A549 (cell line): ENCODE results near the gene PTPRE. TPM values are rescaled to one million over a fixed set of nuclear protein-coding genes. Genes with fewer than 3 reads are reported as not detected.

Experiments
- ATAC-seq, 2 experiments: fragments of 200-7000 bp in 1 of 2; fragments of >200 bp in 1 of 2; cut with Nextera tagmentation in 1 of 2; cut with Tn5 transposase in 1 of 2; 3 replicates each; pipeline versions ENCODE4 v1.8.0 to v1.9.1; 2018 to 2020; ENCODE audit warnings: mild to moderate bottlenecking in 1 of 2, moderate library complexity in 1 of 2
- CTCF ChIA-PET: fragments of 300-600 bp; sonication (Branson Sonifier 250); formaldehyde crosslinking; extraction: SDS; loops from one replicate; lab custom pipeline; 2021; ENCODE audit warnings: antibody characterized with exemption, inconsistent platforms; lab: Yijun Ruan, JAX
- POLR2A ChIA-PET: fragments of 350-600 bp; formaldehyde crosslinking; extraction: SDS; loops from one replicate; lab custom pipeline; 2021; ENCODE audit warnings: antibody characterized with exemption, inconsistent platforms; lab: Yijun Ruan, JAX
- DNase-seq, 2 experiments: peaks; one replicate each; pipeline versions ENCODE4 v3.0.0 to v3.0.0-alpha.2; 2011 to 2016; ENCODE audit warnings: low read depth in 1 of 2, low spot score in 1 of 2
- FAIRE-seq: peaks from 2 replicates; lab custom pipeline; 2011; peaks lifted over from hg19 to GRCh38; lab: Jason Lieb, UNC
- H3K27ac ChIP-seq, 2 experiments: fragments of >200 bp; sonication (Bioruptor Twin); formaldehyde crosslinking; 3 replicates each; pipeline ENCODE4 v1.5.1; 2016 to 2017
- H3K4me1 ChIP-seq: fragments of >200 bp; sonication (Bioruptor Twin); formaldehyde crosslinking; 3 replicates; pipeline ENCODE4 v1.6.1; 2016
- H3K4me2 ChIP-seq: fragments of >200 bp; sonication (Bioruptor Twin); formaldehyde crosslinking; 3 replicates; pipeline ENCODE4 v1.6.1; 2016
- H3K4me3 ChIP-seq: fragments of >200 bp; sonication (Bioruptor Twin); formaldehyde crosslinking; 3 replicates; pipeline ENCODE4 v1.5.1; 2016
- H3K9me3 ChIP-seq: fragments of >200 bp; sonication (Bioruptor Twin); formaldehyde crosslinking; 3 replicates; pipeline ENCODE4 v1.6.1; 2016
- ATOH8 ChIP-seq: fragments of 250-450 bp; sonication (Bioruptor Pico); IDR thresholded peaks from 2 replicates; pipeline ENCODE4 v1.5.0; 2020; ENCODE audit warnings: low read depth, mild to moderate bottlenecking, moderate library complexity
- BHLHE40 ChIP-seq: IDR thresholded peaks from 2 replicates; pipeline ENCODE4 v1.6.1; 2012; ENCODE audit warnings: low read depth, low read length, inconsistent platforms
- CHD2 ChIP-seq: fragments of 150-350 bp; IDR thresholded peaks from 2 replicates; pipeline ENCODE4 v1.6.1; 2014; ENCODE audit warnings: low read length; ENCODE audit not compliant: partially characterized antibody
- CHD4 ChIP-seq: fragments of 200-600 bp; sonication (generic); IDR thresholded peaks from 2 replicates; pipeline ENCODE4 v1.6.1; 2016; ENCODE audit warnings: antibody characterized with exemption, mild to moderate bottlenecking, borderline replicate concordance
- ESRRA ChIP-seq: fragments of 150-350 bp; IDR thresholded peaks from 2 replicates; pipeline ENCODE4 v1.6.1; 2014; ENCODE audit warnings: mild to moderate bottlenecking, low read length, borderline replicate concordance
- FOSL2 ChIP-seq, 2 experiments: fragments of 450-650 bp in 1 of 2; fragments of >200 bp in 1 of 2; sonication (Bioruptor Twin) in 1 of 2; formaldehyde crosslinking; IDR thresholded peaks; 2 replicates each; pipeline versions ENCODE4 v1.5.0 to v1.6.1; 2016 to 2020; ENCODE audit warnings: mild to moderate bottlenecking in 1 of 2, moderate library complexity in 1 of 2
- FOXS1 ChIP-seq: fragments of 250-450 bp; sonication (Bioruptor Pico); IDR thresholded peaks from 2 replicates; pipeline ENCODE4 v1.5.0; 2020; ENCODE audit warnings: mild to moderate bottlenecking, moderate library complexity
- HEYL ChIP-seq: fragments of 250-450 bp; sonication (Bioruptor Pico); IDR thresholded peaks from 2 replicates; pipeline ENCODE4 v1.8.0; 2021; ENCODE audit warnings: mild to moderate bottlenecking, moderate library complexity
- HMGXB4 ChIP-seq: fragments of 250-450 bp; sonication (Bioruptor Pico); IDR thresholded peaks from 2 replicates; pipeline ENCODE4 v1.5.0; 2021; ENCODE audit warnings: mild to moderate bottlenecking, moderate library complexity, borderline replicate concordance
- HOXB13 ChIP-seq: fragments of 250-450 bp; sonication (Bioruptor Pico); IDR thresholded peaks from 2 replicates; pipeline ENCODE4 v1.5.0; 2020; ENCODE audit warnings: low read depth, mild to moderate bottlenecking, moderate library complexity
- HOXB5 ChIP-seq: fragments of 250-450 bp; sonication (Bioruptor Pico); IDR thresholded peaks from 2 replicates; pipeline ENCODE4 v1.5.0; 2020; ENCODE audit warnings: mild to moderate bottlenecking, moderate library complexity
- KDM1A ChIP-seq: fragments of 200-600 bp; sonication (generic); IDR thresholded peaks from 2 replicates; pipeline ENCODE4 v1.6.1; 2016; ENCODE audit warnings: low read depth, mild to moderate bottlenecking
- MAX ChIP-seq: IDR thresholded peaks from 2 replicates; pipeline ENCODE4 v1.6.1; 2012
- MAZ ChIP-seq: fragments of 150-350 bp; IDR thresholded peaks from 2 replicates; pipeline ENCODE4 v1.6.1; 2014; ENCODE audit warnings: antibody characterized with exemption, low read depth, low read length, borderline replicate concordance
- NPAS2 ChIP-seq: fragments of 250-450 bp; sonication (Bioruptor Pico); IDR thresholded peaks from 2 replicates; pipeline ENCODE4 v1.8.0; 2022; ENCODE audit warnings: mild to moderate bottlenecking, moderate library complexity, borderline replicate concordance
- POLR2A ChIP-seq: IDR thresholded peaks from 2 replicates; pipeline ENCODE4 v1.6.1; 2012; ENCODE audit warnings: mild to moderate bottlenecking, low read length
- POLR2AphosphoS2 ChIP-seq: conservative IDR thresholded peaks from 2 replicates; pipeline ENCODE4 v1.6.1; 2012; ENCODE audit warnings: low read length, improper control_type of control experiment, inconsistent platforms
- RARB ChIP-seq: fragments of 250-450 bp; sonication (Bioruptor Pico); IDR thresholded peaks from 2 replicates; pipeline ENCODE4 v1.8.0; 2021; ENCODE audit warnings: mild to moderate bottlenecking, moderate library complexity
- RFX5 ChIP-seq: fragments of 450-650 bp; IDR thresholded peaks from 2 replicates; pipeline ENCODE4 v1.7.1; 2014; ENCODE audit warnings: antibody characterized with exemption, mild to moderate bottlenecking, moderate library complexity
- SREBF2 ChIP-seq: fragments of 450-650 bp; IDR thresholded peaks from 2 replicates; pipeline ENCODE4 v1.6.1; 2014; ENCODE audit warnings: mild to moderate bottlenecking, moderate library complexity
- TFCP2L1 ChIP-seq: fragments of 250-450 bp; sonication (Bioruptor Pico); IDR thresholded peaks from 2 replicates; pipeline ENCODE4 v1.5.0; 2021; ENCODE audit warnings: mild to moderate bottlenecking
- TP53 ChIP-seq: fragments of 250-450 bp; sonication (Bioruptor Pico); IDR thresholded peaks from 2 replicates; pipeline ENCODE4 v1.5.0; 2021; ENCODE audit warnings: mild to moderate bottlenecking, moderate library complexity
- ZC3H11A ChIP-seq: fragments of 450-650 bp; IDR thresholded peaks from 2 replicates; pipeline ENCODE4 v1.6.1; 2014; ENCODE audit warnings: antibody characterized with exemption, mild to moderate bottlenecking
- ZSCAN20 ChIP-seq: fragments of 250-450 bp; sonication (Bioruptor Pico); IDR thresholded peaks from 2 replicates; pipeline ENCODE4 v1.8.0; 2022; ENCODE audit warnings: mild to moderate bottlenecking, moderate library complexity
- WGBS: methylation state at CpG from one replicate; pipeline ENCODE4 v1.1.6; 2017; ENCODE audit errors: missing lambda C conversion rate; 5-methylcytosine and 5-hydroxymethylcytosine counted together
- polyA plus RNA-seq, 4 experiments: library from polyadenylated mRNA; depleted of rRNA in 3 of 4; stranded (reverse); fragments of >200 nt; fragmentation: RNase III in 1 of 4; extraction: RNeasy Plus Mini Kit Qiagen cat#74134 plus additional on column Dnase treatment in 1 of 4; gene quantifications; 2 replicates in 3 of 4; 3 replicates in 1 of 4; pipeline ENCODE4 v1.2.3, GENCODE V29; 2011 to 2017

The PTPRE gene
- polyA plus RNA-seq, 2 of the 4 experiments (the other 2 are of a cell fraction) = 0.31 to 1.5 TPM

GRCh38 chr10:127926455-127926854, 19.6 kb downstream of the PTPRE start:
- no peak for FAIRE-seq
- peaks cover 25% of the 10 kb centered on the region for H3K4me1 ChIP-seq
- ATAC-seq = no peak
- no peak overlapping the region; a peak in 1 of 6 replicates for H3K27ac ChIP-seq
- no peak overlapping the region for H3K4me2 ChIP-seq
- ChIA-PET CTCF (interaction anchor here (0.7 to 3.2 kb wide), 3 partner anchors 67 to 143 kb away, joined by 3 to 12 read pairs (median 3); no protein-coding TSS in a partner anchor), POLR2A (no interaction called here)
- no peak overlapping the region for H3K4me3 ChIP-seq
- H3K9me3 ChIP-seq = no peaks in the 10 kb centered on the region
- TF ChIP-seq CHD4 (no peak), POLR2AphosphoS2 (no peak), TFCP2L1 (no peak), ESRRA (no peak), RARB (CRISPR knock-in tag) (no peak), HOXB5 (no peak), MAX (no peak)
- no peak for DNase-seq
- 70% methylated on average over 8 of the region's 8 CpGs for WGBS

GRCh38 chr10:127928021-127928806, 21.3 kb downstream of the PTPRE start:
- ChIA-PET CTCF (interaction anchor here (0.6 to 2.6 kb wide), 3 partner anchors 9 to 105 kb away, joined by 3 to 13 read pairs (median 3); no protein-coding TSS in a partner anchor), POLR2A (no interaction called here)
- peak overlapping the region; percentile 41 for H3K4me2 ChIP-seq
- H3K4me1 ChIP-seq = peaks cover 14% of the 10 kb centered on the region; the same call in 1 of the 3 replicates
- no peaks in the 10 kb centered on the region for H3K9me3 ChIP-seq
- ATAC-seq (peak; percentile 70 to 71; a peak in 4 of 6 replicates), DNase-seq (no peak), FAIRE-seq (no peak)
- H3K27ac ChIP-seq = peak overlapping the region in 1 of 2 experiments; percentile 33; a peak in 2 of 6 replicates
- TF ChIP-seq MAX = no peak
- TF ChIP-seq FOSL2 (IDR thresholded peaks at IDR 0.05) = 0 out of 2 replicates have a peak, but pooled peaks have one; percentile 2
- peak; percentile 27; the same call in 1 of the 2 replicates for TF ChIP-seq FOSL2 (CRISPR knock-in tag; IDR thresholded peaks at IDR 0.05)
- no peak overlapping the region for H3K4me3 ChIP-seq
- WGBS = 26% methylated on average over 10 of the region's 10 CpGs

- CTCF ChIA-PET = interaction anchor here (1.0 kb wide), 1 partner anchor 60 kb away, joined by 3 read pairs; no protein-coding TSS in a partner anchor
- no peaks in the 10 kb centered on the region for H3K9me3 ChIP-seq
- ATAC-seq = no peak
- H3K27ac ChIP-seq = no peak overlapping the region
- FAIRE-seq = no peak
- peaks cover 4% of the 10 kb centered on the region; the same call in 1 of the 3 replicates for H3K4me1 ChIP-seq
- H3K4me2 ChIP-seq = no peak overlapping the region
- TF ChIP-seq NPAS2 (no peak), KDM1A (no peak), MAZ (no peak), HOXB13 (no peak), FOXS1 (CRISPR knock-in tag) (no peak), CHD4 (no peak), HOXB5 (no peak), RFX5 (no peak), ATOH8 (CRISPR knock-in tag) (no peak), SREBF2 (no peak), CHD2 (no peak), ZC3H11A (no peak), HMGXB4 (CRISPR knock-in tag) (no peak), ZSCAN20 (CRISPR knock-in tag) (no peak), TP53 (CRISPR knock-in tag) (no peak), BHLHE40 (no peak), POLR2A (no peak), HEYL (no peak), FOSL2 (IDR thresholded peaks at IDR 0.05) (no peak), FOSL2 (CRISPR knock-in tag; IDR thresholded peaks at IDR 0.05) (no peak)
- 77% methylated on average over 15 of the region's 15 CpGs for WGBS
- no peak for DNase-seq
- H3K4me3 ChIP-seq = no peak overlapping the region
- POLR2A ChIA-PET = no interaction called here
These were observed 25.8 kb downstream of the PTPRE start for GRCh38 chr10:127932521-127933270.
